ENCODE data around the gene SNRNP25. TPM values are rescaled to one million over a fixed set of nuclear protein-coding genes. Genes with fewer than 3 reads are reported as not detected.
"Not testable (repeated sequence)": the region's sequence is repeated elsewhere in the genome, so short reads cannot be mapped to it uniquely, and the experiment has no call there.

The SNRNP25 gene
- total RNA-seq, 2 experiments from 2014 or later: 107 to 112 TPM

DNA sequence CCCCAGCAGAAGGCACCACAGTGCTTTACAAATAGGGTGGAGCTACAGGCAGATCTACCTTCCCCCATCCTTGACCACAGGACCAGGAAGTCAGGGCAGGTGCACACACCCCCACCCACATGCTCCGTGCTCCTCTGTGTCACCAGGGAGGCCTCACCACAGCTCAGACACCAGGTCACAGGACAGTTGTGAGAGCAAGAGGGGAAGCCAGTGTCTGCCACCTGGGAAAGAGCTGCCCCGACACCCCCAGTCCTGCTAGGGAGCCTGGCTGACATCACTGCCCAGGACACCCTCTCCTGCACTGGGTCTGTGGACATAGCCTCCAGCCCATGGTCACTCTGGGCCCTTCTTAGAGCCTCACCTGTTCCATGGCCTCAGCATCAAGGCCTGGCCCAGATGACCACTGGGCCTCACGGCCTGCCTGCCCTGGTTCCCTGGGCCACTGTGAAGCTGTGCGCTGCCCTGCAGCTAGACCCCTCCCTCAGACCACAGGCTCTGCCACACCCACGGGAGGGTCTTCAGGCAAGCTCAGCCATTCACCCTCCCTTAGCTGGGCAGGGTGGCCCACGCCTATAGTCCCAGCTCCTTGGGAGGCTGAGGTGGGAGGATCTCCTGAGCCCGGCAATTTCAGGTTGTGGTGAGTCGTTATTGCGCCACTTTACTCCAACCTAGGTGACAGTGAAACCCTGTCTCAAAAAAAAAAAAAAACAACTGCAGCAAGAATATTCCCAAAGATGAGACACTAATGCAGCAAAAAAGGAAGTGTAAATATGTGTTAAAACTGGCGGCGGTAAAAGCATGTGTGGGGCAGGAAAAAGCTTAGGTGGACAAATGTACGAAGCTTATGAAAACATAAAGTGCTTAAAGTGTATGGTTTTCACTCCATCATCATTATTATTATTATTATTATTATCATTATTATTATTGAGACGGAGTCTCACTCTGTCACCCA is 14.4 kb upstream of the SNRNP25 start:
- POLR2A ChIA-PET: interaction anchor here (1.7 kb wide), 1 partner anchor 10 kb away, joined by 6 read pairs; no protein-coding TSS in a partner anchor
- CTCF ChIA-PET: no interaction called here

DNA sequence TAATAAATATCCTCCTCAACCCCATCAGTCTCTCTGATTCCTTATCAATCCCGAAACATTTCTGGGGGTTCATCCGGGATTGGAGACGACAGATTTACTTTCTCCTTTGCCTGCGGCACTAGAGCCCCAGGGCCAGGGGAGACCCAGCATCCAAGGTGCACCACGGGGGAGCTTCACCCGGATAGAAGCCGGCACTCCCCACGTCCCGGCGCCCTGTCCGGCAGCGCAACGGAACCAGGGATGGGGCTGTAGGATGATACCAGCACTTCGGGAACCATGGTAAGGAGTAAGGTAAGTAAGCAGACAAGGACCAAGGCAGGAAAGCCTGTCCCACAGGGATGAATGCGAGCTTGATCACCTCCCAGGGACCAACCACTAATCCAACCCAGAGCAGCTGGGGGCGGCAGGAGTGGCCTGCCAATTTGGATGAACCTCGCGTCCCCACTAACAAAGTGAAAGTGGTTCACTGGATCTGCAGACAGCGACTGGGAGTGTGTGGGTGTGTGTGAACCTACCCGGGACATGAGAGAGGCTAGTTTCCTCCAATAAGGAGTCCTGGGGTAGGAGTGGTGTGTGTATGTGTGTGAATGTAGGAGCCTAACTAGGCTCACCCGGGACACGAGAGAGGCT is 12.1 kb upstream of the SNRNP25 start:
- ChIA-PET POLR2A (no interaction called here), CTCF (interaction anchor here (1.2 kb wide), 1 partner anchor 10 kb away, joined by 3 read pairs; no protein-coding TSS in a partner anchor)

DNA sequence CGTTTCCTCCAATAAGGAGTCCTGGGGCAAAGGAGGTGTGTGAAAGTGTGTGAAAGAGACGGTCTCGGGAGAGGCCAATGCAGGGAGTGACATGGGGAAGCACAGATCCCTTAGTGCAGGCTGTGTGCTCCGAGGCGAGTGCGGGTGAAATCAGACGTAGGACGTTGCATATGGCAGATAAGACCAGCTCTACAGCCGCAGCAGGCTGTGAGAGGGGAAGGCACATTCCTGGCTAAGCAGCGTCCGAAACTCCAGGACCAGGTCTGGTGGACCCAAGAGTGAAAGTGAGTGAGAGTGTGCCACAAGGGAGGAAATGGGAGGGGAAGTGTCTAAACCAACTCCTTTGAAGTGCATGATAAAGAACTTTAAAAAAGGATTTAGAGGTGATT is 11.6 kb upstream of the SNRNP25 start:
- ChIA-PET POLR2A (no interaction called here), CTCF (no interaction called here)

DNA sequence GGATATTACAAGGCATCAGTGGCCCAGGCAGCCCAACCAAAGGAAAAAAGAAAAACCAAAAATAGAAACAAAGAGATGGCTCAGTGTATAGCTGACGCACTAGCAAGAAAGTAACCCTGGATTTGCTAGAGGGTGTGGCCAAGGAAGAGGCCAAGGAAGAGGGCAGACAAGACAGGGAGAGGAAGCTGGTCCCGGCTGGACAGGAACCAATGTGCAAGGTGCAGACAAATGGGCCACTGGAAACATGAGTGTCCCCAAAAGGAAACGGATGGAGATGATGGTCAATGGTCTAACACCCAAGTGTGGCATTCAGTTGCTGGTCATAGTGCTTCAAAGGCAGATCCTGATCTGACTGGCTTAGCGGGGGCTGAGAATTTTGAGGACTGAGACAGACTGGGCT is 10.9 kb upstream of the SNRNP25 start:
- ChIA-PET POLR2A (no interaction called here), CTCF (interaction anchor here (1.4 kb wide), 1 partner anchor 55 kb away, joined by 5 read pairs; no protein-coding TSS in a partner anchor)

DNA sequence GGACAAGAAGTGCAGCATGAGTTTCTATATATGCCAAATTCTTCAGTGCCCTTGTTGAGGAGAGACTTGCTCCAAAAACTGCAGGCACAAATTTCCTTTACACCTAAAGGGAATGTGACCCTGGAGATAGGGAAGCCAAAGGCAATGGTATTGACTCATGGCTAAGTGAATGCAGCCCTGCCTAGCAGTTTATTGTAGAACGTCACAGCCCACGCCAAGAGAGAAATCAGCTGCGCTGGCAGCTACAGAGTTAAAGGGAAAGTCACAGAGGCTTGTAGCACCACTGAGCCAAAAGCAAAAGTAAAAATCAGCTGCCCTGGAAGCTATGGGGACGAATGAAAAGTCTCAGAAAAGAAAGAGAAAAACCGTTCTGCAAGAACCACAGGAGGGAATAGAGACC is 10.3 kb upstream of the SNRNP25 start:
- ChIA-PET CTCF (interaction anchor here (1.4 to 1.5 kb wide), 2 partner anchors 10 to 54 kb away, joined by 3 to 5 read pairs; partner anchors contain the start of genes POLR3K and SNRNP25), POLR2A (no interaction called here)

- POLR2A ChIA-PET: no interaction called here
- CTCF ChIA-PET: interaction anchor here (0.7 to 1.5 kb wide), 3 partner anchors 9 to 399 kb away, joined by 3 read pairs; partner anchors contain the start of genes POLR3K and SNRNP25
Observed at GRCh38 chr16:44655-45054, 9.0 kb upstream of the SNRNP25 start.

- CTCF ChIA-PET: interaction anchor here (0.6 to 0.7 kb wide), 3 partner anchors 44 to 708 kb away, joined by 3 to 6 read pairs (median 3); no protein-coding TSS in a partner anchor
Observed at GRCh38 chr16:45454-45853, 8.2 kb upstream of the SNRNP25 start.

DNA sequence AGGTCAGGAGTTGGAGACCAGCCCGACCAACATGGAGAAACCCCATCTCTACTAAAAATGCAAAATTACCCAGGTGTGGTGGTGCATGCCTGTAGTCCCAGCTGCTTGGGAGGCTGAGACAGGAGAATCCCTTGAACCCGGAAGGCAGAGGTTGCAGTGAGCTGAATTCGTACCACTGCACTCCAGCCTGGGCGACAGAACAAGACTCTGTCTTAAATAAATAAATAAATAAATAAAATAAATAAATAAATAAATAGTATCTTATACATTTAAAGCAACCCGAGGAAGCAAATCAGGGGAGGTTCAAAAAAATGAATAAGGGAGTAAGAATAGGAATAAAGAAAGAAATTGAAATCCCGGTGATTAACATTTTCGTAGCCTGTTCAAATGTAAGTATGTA is 7.1 kb upstream of the SNRNP25 start:
- CTCF ChIA-PET: interaction anchor here (1.6 kb wide), 1 partner anchor 61 kb away, joined by 3 read pairs; no protein-coding TSS in a partner anchor
- POLR2A ChIA-PET: not testable (repeated sequence)

More at GRCh38 chr16:45454-45853, 8.2 kb upstream of the SNRNP25 start:
- POLR2A ChIA-PET: no interaction called here

GRCh38 chr16:47234-47633 is 6.4 kb upstream of the SNRNP25 start:
- ChIA-PET POLR2A (no interaction called here), CTCF (interaction anchor here (1.6 kb wide), 1 partner anchor 60 kb away, joined by 3 read pairs; no protein-coding TSS in a partner anchor)

DNA sequence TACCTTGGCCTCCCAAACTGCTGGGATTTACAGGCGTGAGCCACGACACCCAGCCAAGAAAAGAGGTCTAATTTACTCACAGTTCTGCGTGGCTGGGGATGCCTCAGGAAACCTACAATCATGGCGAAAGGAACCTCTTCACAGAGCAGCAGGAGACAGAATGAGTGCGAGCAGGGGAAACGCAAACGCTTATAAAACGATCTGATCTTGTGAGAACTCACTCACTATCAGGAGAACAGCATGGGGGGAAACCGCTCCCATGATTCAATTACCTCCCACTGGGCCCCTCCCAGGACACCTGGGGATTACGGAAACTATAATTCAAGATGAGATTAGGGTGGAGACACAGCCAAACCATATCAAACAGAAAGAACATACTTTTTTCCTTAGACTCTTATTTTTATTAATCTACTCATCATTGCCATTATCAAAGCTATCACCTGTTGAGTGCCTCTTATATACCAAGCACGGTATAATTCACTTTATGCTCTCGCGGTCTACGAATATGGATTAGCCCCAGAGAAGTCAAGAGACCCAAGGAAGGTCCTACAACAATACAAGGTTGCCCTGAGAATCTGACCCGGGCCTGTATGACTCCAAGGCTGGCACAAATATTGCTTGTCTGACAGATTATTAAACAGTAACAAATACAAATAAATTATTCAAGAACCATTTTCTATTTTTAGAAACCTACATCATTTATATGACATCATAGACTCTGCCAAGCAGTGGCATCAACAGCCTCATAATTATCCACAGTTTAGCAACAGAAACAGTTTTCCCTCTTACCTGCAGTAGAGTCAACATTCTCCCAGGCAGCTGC is 2.6 kb upstream of the SNRNP25 start:
- ChIA-PET CTCF (interaction anchor here (0.7 kb wide), 1 partner anchor 10 kb away, joined by 3 read pairs; no protein-coding TSS in a partner anchor), POLR2A (no interaction called here)

DNA sequence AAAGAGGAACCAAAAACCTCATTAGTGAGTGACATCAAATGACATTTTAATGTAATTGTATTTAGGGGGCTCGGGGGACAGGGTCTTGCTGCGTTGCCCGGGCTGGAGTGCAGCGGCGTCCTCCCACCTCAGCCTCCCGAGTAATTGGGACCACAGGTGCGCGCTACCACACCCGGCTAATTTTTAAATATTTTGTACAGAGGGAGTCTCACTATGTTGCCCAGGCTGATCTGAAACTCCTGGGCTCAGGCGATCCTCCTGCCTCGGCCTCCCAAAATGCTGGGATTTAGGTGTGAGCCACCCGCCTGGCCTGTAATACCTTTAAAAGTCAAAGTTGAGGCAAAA is 581 bp downstream of the SNRNP25 start:
- ChIA-PET CTCF (interaction anchor here (0.8 kb wide), 1 partner anchor 24 kb away, joined by 3 read pairs; no protein-coding TSS in a partner anchor), POLR2A (no interaction called here)

DNA sequence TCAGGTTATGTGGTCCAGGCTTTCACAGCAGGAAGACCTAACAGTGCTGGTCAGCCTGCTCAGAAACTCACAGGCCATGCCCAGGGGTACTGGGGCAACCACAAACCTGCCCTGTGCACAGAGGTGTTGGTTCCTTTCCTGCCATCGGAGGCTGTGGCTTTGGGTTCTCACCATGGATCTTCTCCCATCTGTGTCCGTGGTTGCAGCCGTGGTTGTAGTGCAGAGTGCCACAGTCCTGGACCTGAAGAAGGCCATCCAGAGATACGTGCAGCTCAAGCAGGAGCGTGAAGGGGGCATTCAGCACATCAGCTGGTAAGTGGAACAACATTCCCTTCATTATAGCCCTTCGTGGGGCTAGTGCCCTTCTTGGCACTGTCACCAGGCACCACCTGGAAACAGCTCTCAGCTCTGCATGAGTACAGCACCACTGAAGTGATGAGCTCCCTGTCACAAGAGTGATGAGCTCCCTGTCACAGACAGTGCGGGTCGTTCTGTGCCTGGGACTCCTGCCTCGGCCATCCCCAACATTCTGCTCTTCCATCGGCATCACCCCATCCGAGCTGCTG is 2.0 kb downstream of the SNRNP25 start:
- CTCF ChIA-PET: interaction anchor here (1.7 kb wide), 1 partner anchor 10 kb away, joined by 9 read pairs; no protein-coding TSS in a partner anchor
- POLR2A ChIA-PET: interaction anchor here (0.6 to 0.9 kb wide), 2 partner anchors 30 to 38 kb away, joined by 4 read pairs; no protein-coding TSS in a partner anchor

- CTCF ChIA-PET: interaction anchor here (1.0 to 1.9 kb wide), 3 partner anchors 9 to 50 kb away, joined by 3 to 9 read pairs (median 8); no protein-coding TSS in a partner anchor
- POLR2A ChIA-PET: interaction anchor here (0.6 to 0.9 kb wide), 2 partner anchors 29 to 37 kb away, joined by 4 read pairs; no protein-coding TSS in a partner anchor
Observed at GRCh38 chr16:56231-56927, 2.8 kb downstream of the SNRNP25 start.

GRCh38 chr16:57711-58110 is 4.1 kb downstream of the SNRNP25 start:
- CTCF ChIA-PET: interaction anchor here (1.9 kb wide), 1 partner anchor 39 kb away, joined by 8 read pairs; no protein-coding TSS in a partner anchor
- POLR2A ChIA-PET: no interaction called here

GRCh38 chr16:58491-59439 is 5.1 kb downstream of the SNRNP25 start:
- ChIA-PET CTCF (interaction anchor here (1.9 kb wide), 1 partner anchor 37 kb away, joined by 8 read pairs; no protein-coding TSS in a partner anchor), POLR2A (no interaction called here)

- ChIA-PET POLR2A (no interaction called here), CTCF (interaction anchor here (0.9 kb wide), 1 partner anchor 47 kb away, joined by 3 read pairs; no protein-coding TSS in a partner anchor)
Observed at GRCh38 chr16:59440-60059, 5.9 kb downstream of the SNRNP25 start.
